Measurements from ENCODE around the gene RNF208.

RNF208 gene

DNA sequence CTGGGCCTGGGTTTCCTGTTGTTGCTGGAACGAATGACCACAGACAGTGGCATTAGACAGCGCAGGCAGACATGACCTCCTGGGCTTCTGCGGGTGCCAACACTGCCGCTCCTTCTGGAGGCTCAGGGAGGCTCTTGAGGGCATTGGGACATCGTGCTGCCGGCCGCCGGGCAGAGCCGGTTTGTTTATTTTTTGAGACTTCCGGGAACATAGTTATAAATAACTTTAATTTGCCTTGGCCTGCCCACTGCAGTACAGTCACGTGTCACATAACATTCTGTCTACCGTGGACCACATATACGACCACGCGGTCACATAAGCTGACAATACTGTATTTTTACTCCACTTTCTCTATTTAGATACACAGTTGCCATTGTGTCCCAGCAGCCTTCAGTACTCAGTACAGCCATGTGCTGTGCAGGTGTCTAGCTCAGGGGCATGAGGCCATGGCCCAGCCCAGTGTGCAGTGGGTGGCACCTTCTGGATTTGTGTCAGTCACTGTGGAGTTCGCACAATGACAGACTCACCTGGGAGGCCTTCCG, 47.3 kb upstream of the RNF208 start:
- no peaks in the 10 kb centered on the region for H3K4me1 ChIP-seq (ENCODE audit: insufficient read depth, low read length)
- no peak overlapping the region for H3K9ac ChIP-seq (ENCODE audit: low read depth, low read length)
- H3K36me3 ChIP-seq (ENCODE audit: insufficient read depth, low read length) = peaks cover 66% of the 10 kb centered on the region
- no peaks in the 10 kb centered on the region for H3K27me3 ChIP-seq (ENCODE audit: insufficient read depth, low read length, poor library complexity)
- ATAC-seq (ENCODE audit: insufficient read depth, low read depth) = no peak
- no peak overlapping the region for H3K27ac ChIP-seq (ENCODE audit: low read length)
- H2AFZ ChIP-seq (ENCODE audit: low read depth, low read length) = no peak overlapping the region
- peaks cover 41% of the 10 kb centered on the region for H4K20me1 ChIP-seq (ENCODE audit: insufficient read depth, low read length)
- H3K79me2 ChIP-seq (ENCODE audit: insufficient read depth, low read length) = 0 out of 2 replicates have a peak, but pooled peaks cover 4% of the 10 kb centered on the region
- no peak for DNase-seq
- TF ChIP-seq, protein P1, sequence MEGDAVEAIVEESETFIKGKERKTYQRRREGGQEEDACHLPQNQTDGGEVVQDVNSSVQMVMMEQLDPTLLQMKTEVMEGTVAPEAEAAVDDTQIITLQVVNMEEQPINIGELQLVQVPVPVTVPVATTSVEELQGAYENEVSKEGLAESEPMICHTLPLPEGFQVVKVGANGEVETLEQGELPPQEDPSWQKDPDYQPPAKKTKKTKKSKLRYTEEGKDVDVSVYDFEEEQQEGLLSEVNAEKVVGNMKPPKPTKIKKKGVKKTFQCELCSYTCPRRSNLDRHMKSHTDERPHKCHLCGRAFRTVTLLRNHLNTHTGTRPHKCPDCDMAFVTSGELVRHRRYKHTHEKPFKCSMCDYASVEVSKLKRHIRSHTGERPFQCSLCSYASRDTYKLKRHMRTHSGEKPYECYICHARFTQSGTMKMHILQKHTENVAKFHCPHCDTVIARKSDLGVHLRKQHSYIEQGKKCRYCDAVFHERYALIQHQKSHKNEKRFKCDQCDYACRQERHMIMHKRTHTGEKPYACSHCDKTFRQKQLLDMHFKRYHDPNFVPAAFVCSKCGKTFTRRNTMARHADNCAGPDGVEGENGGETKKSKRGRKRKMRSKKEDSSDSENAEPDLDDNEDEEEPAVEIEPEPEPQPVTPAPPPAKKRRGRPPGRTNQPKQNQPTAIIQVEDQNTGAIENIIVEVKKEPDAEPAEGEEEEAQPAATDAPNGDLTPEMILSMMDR (IDR thresholded peaks at IDR 0.05; ENCODE audit: borderline replicate concordance, extremely low read depth, low read length, poor library complexity, severe bottlenecking) = no peak
- TF ChIP-seq EZH2 (IDR thresholded peaks at IDR 0.05; ENCODE audit: borderline replicate concordance, low read depth, low read length, severe bottlenecking) = no peak
- H3K9me3 ChIP-seq (ENCODE audit: insufficient read depth, low read length, severe bottlenecking) = no peaks in the 10 kb centered on the region
- no peak overlapping the region for H3K4me2 ChIP-seq (ENCODE audit: insufficient read depth, low read length)
- no peak overlapping the region for H3K4me3 ChIP-seq (ENCODE audit: low read depth in 1 of 2, low read length in 2 of 2)

DNA sequence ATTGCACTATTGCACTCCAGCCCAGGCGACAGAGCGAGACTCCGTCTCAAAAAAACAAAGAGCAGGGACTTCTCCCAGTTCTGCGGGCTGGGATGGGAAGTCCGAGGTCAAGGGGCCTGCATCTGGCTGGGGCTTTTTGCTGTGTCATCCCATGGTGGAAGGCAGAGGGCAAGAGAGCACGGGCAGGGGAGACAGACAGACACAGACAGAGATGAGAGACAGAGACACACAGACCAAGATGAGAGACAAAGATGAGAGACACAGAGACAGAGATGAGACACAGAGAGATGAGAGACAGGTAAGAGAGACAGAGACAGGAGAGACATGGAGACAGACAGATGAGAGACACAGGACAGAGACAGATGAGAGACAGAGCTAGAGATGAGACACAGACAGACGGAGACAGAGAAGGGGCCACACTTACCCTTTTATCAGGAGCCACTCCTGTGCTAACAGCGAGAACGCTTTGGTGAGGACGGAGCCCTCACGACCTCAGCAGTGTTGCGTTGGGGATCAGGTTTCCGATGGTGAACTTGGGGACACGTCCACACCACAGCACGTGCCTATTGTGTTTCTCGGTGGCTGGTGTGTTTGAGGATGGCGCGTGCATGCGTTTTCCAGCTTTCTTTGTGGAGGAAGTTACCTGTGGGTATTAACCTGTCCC, 46.6 kb upstream of the RNF208 start:
- Histone ChIP-seq H3K27me3 (ENCODE audit: insufficient read depth, low read length, poor library complexity) (no peaks in the 10 kb centered on the region), H3K9me3 (ENCODE audit: insufficient read depth, low read length, severe bottlenecking) (no peaks in the 10 kb centered on the region), H2AFZ (ENCODE audit: low read depth, low read length) (no peak overlapping the region), H3K79me2 (ENCODE audit: insufficient read depth, low read length) (0 out of 2 replicates have a peak, but pooled peaks cover 4% of the 10 kb centered on the region), H3K4me1 (ENCODE audit: insufficient read depth, low read length) (no peaks in the 10 kb centered on the region), H3K4me2 (ENCODE audit: insufficient read depth, low read length) (no peak overlapping the region), H3K9ac (ENCODE audit: low read depth, low read length) (no peak overlapping the region), H3K27ac (ENCODE audit: low read length) (no peak overlapping the region; the same call in 1 of the 2 replicates), H3K4me3 (ENCODE audit: low read depth in 1 of 2, low read length in 2 of 2) (no peak overlapping the region), H3K36me3 (ENCODE audit: insufficient read depth, low read length) (peaks cover 73% of the 10 kb centered on the region), H4K20me1 (ENCODE audit: insufficient read depth, low read length) (peaks cover 40% of the 10 kb centered on the region)
- TF ChIP-seq EZH2 (IDR thresholded peaks at IDR 0.05; ENCODE audit: borderline replicate concordance, low read depth, low read length, severe bottlenecking) = no peak
- TF ChIP-seq, protein P1 (IDR thresholded peaks at IDR 0.05; ENCODE audit: borderline replicate concordance, extremely low read depth, low read length, poor library complexity, severe bottlenecking) = no peak
- no peak for DNase-seq
- ATAC-seq (ENCODE audit: insufficient read depth, low read depth) = no peak

DNA sequence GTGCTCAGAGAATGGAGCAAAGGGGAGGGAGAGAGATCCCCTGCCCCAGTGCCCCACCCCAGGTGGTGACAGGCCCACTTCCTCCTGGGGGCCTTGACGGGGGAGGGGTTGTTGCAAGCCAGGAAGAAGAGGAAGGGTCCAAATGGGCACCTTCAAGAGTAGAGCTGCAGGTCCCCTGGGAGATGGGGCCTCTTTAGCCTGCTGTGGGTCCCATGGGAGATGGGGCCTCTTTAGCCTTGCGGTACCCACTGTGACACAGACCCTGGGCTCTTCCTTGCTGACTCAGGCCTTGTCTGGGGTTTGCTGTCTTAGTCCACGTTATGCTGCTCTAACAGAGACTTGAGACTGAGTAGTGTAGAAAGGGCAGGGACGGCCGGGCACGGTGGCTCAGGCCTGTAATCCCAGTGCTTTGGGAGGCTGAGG, 45.9 kb upstream of the RNF208 start:
- Histone ChIP-seq H3K9ac (ENCODE audit: low read depth, low read length) (no peak overlapping the region), H3K79me2 (ENCODE audit: insufficient read depth, low read length) (0 out of 2 replicates have a peak, but pooled peaks cover 2% of the 10 kb centered on the region), H2AFZ (ENCODE audit: low read depth, low read length) (no peak overlapping the region), H4K20me1 (ENCODE audit: insufficient read depth, low read length) (peaks cover 36% of the 10 kb centered on the region), H3K9me3 (ENCODE audit: insufficient read depth, low read length, severe bottlenecking) (no peaks in the 10 kb centered on the region), H3K4me1 (ENCODE audit: insufficient read depth, low read length) (no peaks in the 10 kb centered on the region), H3K4me2 (ENCODE audit: insufficient read depth, low read length) (no peak overlapping the region), H3K27me3 (ENCODE audit: insufficient read depth, low read length, poor library complexity) (no peaks in the 10 kb centered on the region), H3K27ac (ENCODE audit: low read length) (no peak overlapping the region), H3K36me3 (ENCODE audit: insufficient read depth, low read length) (peaks cover 72% of the 10 kb centered on the region), H3K4me3 (ENCODE audit: low read depth in 1 of 2, low read length in 2 of 2) (no peak overlapping the region)
- DNase-seq = no peak
- no peak for ATAC-seq (ENCODE audit: insufficient read depth, low read depth)
- no peak for TF ChIP-seq EZH2 (IDR thresholded peaks at IDR 0.05; ENCODE audit: borderline replicate concordance, low read depth, low read length, severe bottlenecking)
- TF ChIP-seq, protein P1 (IDR thresholded peaks at IDR 0.05; ENCODE audit: borderline replicate concordance, extremely low read depth, low read length, poor library complexity, severe bottlenecking) = no peak
